GM23338 (cell line): Measurements from ENCODE around the gene AP2A1. TPM values are rescaled to one million over a fixed set of nuclear protein-coding genes. Genes with fewer than 3 reads are reported as not detected.

Experiments
- ATAC-seq: fragments of 200-7000 bp; cut with Tn5 transposase; 3 replicates; pipeline ENCODE4 v1.9.1; 2020
- DNase-seq: peaks from one replicate; pipeline ENCODE4 v3.0.0-alpha.2; 2015; ENCODE audit warnings: low spot score
- H2AFZ ChIP-seq: fragments of 200-600 bp; sonication (generic); 2 replicates; pipeline ENCODE4 v1.8.0; 2016; ENCODE audit warnings: antibody characterized with exemption, mild to moderate bottlenecking, moderate library complexity
- H3F3A ChIP-seq: fragments of 200-600 bp; sonication (generic); replicated peaks from 2 replicates; pipeline ENCODE4 v1.8.0; 2017; ENCODE audit warnings: antibody characterized with exemption, mixed run types, low read depth
- H3K27ac ChIP-seq: fragments of 200-600 bp; sonication (generic); 2 replicates; pipeline ENCODE4 v1.6.1; 2016; ENCODE audit warnings: low read depth
- H3K27me3 ChIP-seq: fragments of 200-600 bp; sonication (generic); 2 replicates; pipeline ENCODE4 v1.8.0; 2016; ENCODE audit warnings: mild to moderate bottlenecking, mixed run types, moderate library complexity; ENCODE audit not compliant: insufficient read depth
- H3K36me3 ChIP-seq: fragments of 200-600 bp; sonication (generic); 2 replicates; pipeline ENCODE4 v1.8.0; 2016; ENCODE audit warnings: mild to moderate bottlenecking; ENCODE audit not compliant: insufficient read depth
- H3K4me1 ChIP-seq: fragments of 200-600 bp; sonication (generic); 2 replicates; pipeline ENCODE4 v1.8.0; 2016; ENCODE audit warnings: mild to moderate bottlenecking, moderate library complexity; ENCODE audit not compliant: insufficient read depth
- H3K4me2 ChIP-seq: fragments of 200-600 bp; sonication (generic); 2 replicates; pipeline ENCODE4 v1.7.1; 2017; ENCODE audit warnings: mixed run types
- H3K4me3 ChIP-seq: fragments of 200-600 bp; sonication (generic); 2 replicates; pipeline ENCODE4 v1.6.1; 2016; ENCODE audit warnings: mixed run types
- H3K79me2 ChIP-seq: fragments of 200-600 bp; sonication (generic); replicated peaks from 2 replicates; pipeline ENCODE4 v1.8.0; 2017; ENCODE audit warnings: mild to moderate bottlenecking; ENCODE audit not compliant: insufficient read depth
- H3K9me2 ChIP-seq: fragments of 200-600 bp; sonication (generic); 2 replicates; pipeline ENCODE4 v1.8.0; 2017; ENCODE audit not compliant: insufficient read depth
- H4K20me1 ChIP-seq: fragments of 200-600 bp; sonication (generic); replicated peaks from 2 replicates; pipeline ENCODE4 v1.8.0; 2017; ENCODE audit warnings: mild to moderate bottlenecking; ENCODE audit not compliant: insufficient read depth
- H3K27ac Mint-ChIP-seq: 2 replicates; pipeline ENCODE4 v1.8.0; 2020; ENCODE audit warnings: inconsistent platforms, mild to moderate bottlenecking, moderate library complexity, mixed read lengths
- H3K27me3 Mint-ChIP-seq: 3 replicates; pipeline ENCODE4 v1.8.0; 2022; ENCODE audit warnings: low read depth, mild to moderate bottlenecking, moderate library complexity, mixed read lengths, inconsistent platforms; ENCODE audit not compliant: insufficient read depth, poor library complexity
- H3K36me3 Mint-ChIP-seq: 3 replicates; pipeline ENCODE4 v1.8.0; 2021; ENCODE audit warnings: low read depth, mild to moderate bottlenecking, inconsistent platforms, moderate library complexity, mixed read lengths
- H3K4me1 Mint-ChIP-seq: 3 replicates; pipeline ENCODE4 v1.8.0; 2020; ENCODE audit warnings: mild to moderate bottlenecking, inconsistent platforms, mixed read lengths
- H3K4me3 Mint-ChIP-seq: 3 replicates; pipeline ENCODE4 v1.8.0; 2021; ENCODE audit warnings: moderate library complexity, mild to moderate bottlenecking, inconsistent platforms, mixed read lengths
- H3K9me3 Mint-ChIP-seq: 3 replicates; pipeline ENCODE4 v1.8.0; 2020; ENCODE audit warnings: moderate library complexity, mild to moderate bottlenecking, inconsistent platforms, mixed read lengths
- CREB1 ChIP-seq: fragments of 250-450 bp; sonication (Bioruptor Pico); IDR thresholded peaks from 2 replicates; pipeline ENCODE4 v1.5.0; 2020; ENCODE audit warnings: low read depth, mild to moderate bottlenecking, moderate library complexity
- CTCF ChIP-seq, 2 experiments: fragments of 200-600 bp in 1 of 2; sonication (generic) in 1 of 2; conservative IDR thresholded peaks; 2 replicates each; pipeline versions ENCODE4 v1.5.1 to v1.6.1; 2016 to 2017; ENCODE audit warnings: antibody characterized with exemption in 2 of 2, low read depth in 2 of 2, mild to moderate bottlenecking in 2 of 2, moderate library complexity in 1 of 2
- ETS1 ChIP-seq: IDR thresholded peaks from 2 replicates; pipeline ENCODE4 v1.6.1; 2016; ENCODE audit warnings: antibody characterized with exemption
- EZH2 ChIP-seq: fragments of 200-600 bp; sonication (generic); IDR thresholded peaks from one replicate; pipeline ENCODE4 v1.8.0; 2017; ENCODE audit warnings: antibody characterized with exemption, mild to moderate bottlenecking, low read depth; ENCODE audit not compliant: unreplicated experiment
- EZH2phosphoT487 ChIP-seq: fragments of 200-600 bp; sonication (generic); IDR thresholded peaks from one replicate; pipeline ENCODE4 v1.8.1; 2018; ENCODE audit warnings: antibody characterized with exemption; ENCODE audit not compliant: unreplicated experiment
- JUNB ChIP-seq: IDR thresholded peaks from one replicate; pipeline ENCODE4 v1.6.1; 2016; ENCODE audit warnings: antibody characterized with exemption; ENCODE audit not compliant: unreplicated experiment
- NANOG ChIP-seq: IDR thresholded peaks from 2 replicates; pipeline ENCODE4 v1.6.1; 2016; ENCODE audit warnings: antibody characterized with exemption, borderline replicate concordance
- POLR2AphosphoS5 ChIP-seq: IDR thresholded peaks from 2 replicates; pipeline ENCODE4 v1.6.1; 2016; ENCODE audit warnings: antibody characterized with exemption, low read depth
- STAT1 ChIP-seq: IDR thresholded peaks from one replicate; pipeline ENCODE4 v1.6.1; 2016; ENCODE audit warnings: antibody characterized with exemption; ENCODE audit not compliant: unreplicated experiment
- ZNF114 ChIP-seq: fragments of 250-450 bp; sonication (Bioruptor Pico); IDR thresholded peaks from 2 replicates; pipeline ENCODE4 v1.5.0; 2020; ENCODE audit warnings: mild to moderate bottlenecking, moderate library complexity
- ZNF331 ChIP-seq: fragments of 250-450 bp; sonication (Bioruptor Pico); IDR thresholded peaks from 2 replicates; pipeline ENCODE4 v1.5.0; 2020; ENCODE audit warnings: low read depth, mild to moderate bottlenecking, moderate library complexity
- polyA plus RNA-seq: library from polyadenylated mRNA; unstranded; fragments of >200 nt; fragmentation: Nextera tagmentation; extraction: Ambion mirVana; gene quantifications from 2 replicates; pipeline ENCODE4 v1.2.1, GENCODE V29; 2016
- total RNA-seq: library from RNA; depleted of rRNA; stranded (reverse); fragments of >200 nt; shearing (Covaris generic); gene quantifications from 2 replicates; pipeline ENCODE4 v1.2.3, GENCODE V29; 2014
- TF ChIP-seq, protein P1 (sequence below): IDR thresholded peaks from one replicate; pipeline ENCODE4 v1.6.1; 2018; ENCODE audit warnings: antibody characterized with exemption; ENCODE audit not compliant: unreplicated experiment
- TF ChIP-seq, protein P2 (sequence below): fragments of 250-450 bp; sonication (Bioruptor Pico); IDR thresholded peaks from 2 replicates; pipeline ENCODE4 v1.5.0; 2020; ENCODE audit warnings: mild to moderate bottlenecking, moderate library complexity

Gene AP2A1
- total and polyA plus RNA-seq, 2 experiments from 2014 or later: 34.1 to 129 TPM

GRCh38 chr19:49764341-49764740 is 2.5 kb upstream of the AP2A1 start:
- no peaks in the 10 kb centered on the region for H3K4me1 ChIP-seq
- peak overlapping the region; percentile 63; the same call in 1 of the 2 replicates for H3K27ac ChIP-seq
- Mint-ChIP-seq H3K4me3 (no peak overlapping the region), H3K27me3 (peaks cover 17% of the 10 kb centered on the region), H3K27ac (no peak overlapping the region; the same call in 1 of the 2 replicates), H3K9me3 (peaks cover 3% of the 10 kb centered on the region; the same call in 1 of the 3 replicates), H3K4me1 (peaks cover 31% of the 10 kb centered on the region), H3K36me3 (no peaks in the 10 kb centered on the region; the same call in 2 of the 3 replicates)
- H3K36me3 ChIP-seq: no peaks in the 10 kb centered on the region
- ATAC-seq (no peak), DNase-seq (no peak)
- no peak overlapping the region for H3K4me3 ChIP-seq
- TF ChIP-seq EZH2phosphoT487 (no peak), JUNB (no peak), EZH2 (no peak), POLR2AphosphoS5 (no peak), NANOG (no peak), CTCF (conservative IDR thresholded peaks at IDR 0.05; ENCODE audit: low read depth in 2 of 2) (no peak), ZNF331 (CRISPR knock-in tag) (no peak), CREB1 (CRISPR knock-in tag) (no peak), ETS1 (no peak), ZNF114 (no peak), STAT1 (no peak)
- TF ChIP-seq, protein P1, sequence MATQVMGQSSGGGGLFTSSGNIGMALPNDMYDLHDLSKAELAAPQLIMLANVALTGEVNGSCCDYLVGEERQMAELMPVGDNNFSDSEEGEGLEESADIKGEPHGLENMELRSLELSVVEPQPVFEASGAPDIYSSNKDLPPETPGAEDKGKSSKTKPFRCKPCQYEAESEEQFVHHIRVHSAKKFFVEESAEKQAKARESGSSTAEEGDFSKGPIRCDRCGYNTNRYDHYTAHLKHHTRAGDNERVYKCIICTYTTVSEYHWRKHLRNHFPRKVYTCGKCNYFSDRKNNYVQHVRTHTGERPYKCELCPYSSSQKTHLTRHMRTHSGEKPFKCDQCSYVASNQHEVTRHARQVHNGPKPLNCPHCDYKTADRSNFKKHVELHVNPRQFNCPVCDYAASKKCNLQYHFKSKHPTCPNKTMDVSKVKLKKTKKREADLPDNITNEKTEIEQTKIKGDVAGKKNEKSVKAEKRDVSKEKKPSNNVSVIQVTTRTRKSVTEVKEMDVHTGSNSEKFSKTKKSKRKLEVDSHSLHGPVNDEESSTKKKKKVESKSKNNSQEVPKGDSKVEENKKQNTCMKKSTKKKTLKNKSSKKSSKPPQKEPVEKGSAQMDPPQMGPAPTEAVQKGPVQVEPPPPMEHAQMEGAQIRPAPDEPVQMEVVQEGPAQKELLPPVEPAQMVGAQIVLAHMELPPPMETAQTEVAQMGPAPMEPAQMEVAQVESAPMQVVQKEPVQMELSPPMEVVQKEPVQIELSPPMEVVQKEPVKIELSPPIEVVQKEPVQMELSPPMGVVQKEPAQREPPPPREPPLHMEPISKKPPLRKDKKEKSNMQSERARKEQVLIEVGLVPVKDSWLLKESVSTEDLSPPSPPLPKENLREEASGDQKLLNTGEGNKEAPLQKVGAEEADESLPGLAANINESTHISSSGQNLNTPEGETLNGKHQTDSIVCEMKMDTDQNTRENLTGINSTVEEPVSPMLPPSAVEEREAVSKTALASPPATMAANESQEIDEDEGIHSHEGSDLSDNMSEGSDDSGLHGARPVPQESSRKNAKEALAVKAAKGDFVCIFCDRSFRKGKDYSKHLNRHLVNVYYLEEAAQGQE: no peak
- TF ChIP-seq, protein P2, sequence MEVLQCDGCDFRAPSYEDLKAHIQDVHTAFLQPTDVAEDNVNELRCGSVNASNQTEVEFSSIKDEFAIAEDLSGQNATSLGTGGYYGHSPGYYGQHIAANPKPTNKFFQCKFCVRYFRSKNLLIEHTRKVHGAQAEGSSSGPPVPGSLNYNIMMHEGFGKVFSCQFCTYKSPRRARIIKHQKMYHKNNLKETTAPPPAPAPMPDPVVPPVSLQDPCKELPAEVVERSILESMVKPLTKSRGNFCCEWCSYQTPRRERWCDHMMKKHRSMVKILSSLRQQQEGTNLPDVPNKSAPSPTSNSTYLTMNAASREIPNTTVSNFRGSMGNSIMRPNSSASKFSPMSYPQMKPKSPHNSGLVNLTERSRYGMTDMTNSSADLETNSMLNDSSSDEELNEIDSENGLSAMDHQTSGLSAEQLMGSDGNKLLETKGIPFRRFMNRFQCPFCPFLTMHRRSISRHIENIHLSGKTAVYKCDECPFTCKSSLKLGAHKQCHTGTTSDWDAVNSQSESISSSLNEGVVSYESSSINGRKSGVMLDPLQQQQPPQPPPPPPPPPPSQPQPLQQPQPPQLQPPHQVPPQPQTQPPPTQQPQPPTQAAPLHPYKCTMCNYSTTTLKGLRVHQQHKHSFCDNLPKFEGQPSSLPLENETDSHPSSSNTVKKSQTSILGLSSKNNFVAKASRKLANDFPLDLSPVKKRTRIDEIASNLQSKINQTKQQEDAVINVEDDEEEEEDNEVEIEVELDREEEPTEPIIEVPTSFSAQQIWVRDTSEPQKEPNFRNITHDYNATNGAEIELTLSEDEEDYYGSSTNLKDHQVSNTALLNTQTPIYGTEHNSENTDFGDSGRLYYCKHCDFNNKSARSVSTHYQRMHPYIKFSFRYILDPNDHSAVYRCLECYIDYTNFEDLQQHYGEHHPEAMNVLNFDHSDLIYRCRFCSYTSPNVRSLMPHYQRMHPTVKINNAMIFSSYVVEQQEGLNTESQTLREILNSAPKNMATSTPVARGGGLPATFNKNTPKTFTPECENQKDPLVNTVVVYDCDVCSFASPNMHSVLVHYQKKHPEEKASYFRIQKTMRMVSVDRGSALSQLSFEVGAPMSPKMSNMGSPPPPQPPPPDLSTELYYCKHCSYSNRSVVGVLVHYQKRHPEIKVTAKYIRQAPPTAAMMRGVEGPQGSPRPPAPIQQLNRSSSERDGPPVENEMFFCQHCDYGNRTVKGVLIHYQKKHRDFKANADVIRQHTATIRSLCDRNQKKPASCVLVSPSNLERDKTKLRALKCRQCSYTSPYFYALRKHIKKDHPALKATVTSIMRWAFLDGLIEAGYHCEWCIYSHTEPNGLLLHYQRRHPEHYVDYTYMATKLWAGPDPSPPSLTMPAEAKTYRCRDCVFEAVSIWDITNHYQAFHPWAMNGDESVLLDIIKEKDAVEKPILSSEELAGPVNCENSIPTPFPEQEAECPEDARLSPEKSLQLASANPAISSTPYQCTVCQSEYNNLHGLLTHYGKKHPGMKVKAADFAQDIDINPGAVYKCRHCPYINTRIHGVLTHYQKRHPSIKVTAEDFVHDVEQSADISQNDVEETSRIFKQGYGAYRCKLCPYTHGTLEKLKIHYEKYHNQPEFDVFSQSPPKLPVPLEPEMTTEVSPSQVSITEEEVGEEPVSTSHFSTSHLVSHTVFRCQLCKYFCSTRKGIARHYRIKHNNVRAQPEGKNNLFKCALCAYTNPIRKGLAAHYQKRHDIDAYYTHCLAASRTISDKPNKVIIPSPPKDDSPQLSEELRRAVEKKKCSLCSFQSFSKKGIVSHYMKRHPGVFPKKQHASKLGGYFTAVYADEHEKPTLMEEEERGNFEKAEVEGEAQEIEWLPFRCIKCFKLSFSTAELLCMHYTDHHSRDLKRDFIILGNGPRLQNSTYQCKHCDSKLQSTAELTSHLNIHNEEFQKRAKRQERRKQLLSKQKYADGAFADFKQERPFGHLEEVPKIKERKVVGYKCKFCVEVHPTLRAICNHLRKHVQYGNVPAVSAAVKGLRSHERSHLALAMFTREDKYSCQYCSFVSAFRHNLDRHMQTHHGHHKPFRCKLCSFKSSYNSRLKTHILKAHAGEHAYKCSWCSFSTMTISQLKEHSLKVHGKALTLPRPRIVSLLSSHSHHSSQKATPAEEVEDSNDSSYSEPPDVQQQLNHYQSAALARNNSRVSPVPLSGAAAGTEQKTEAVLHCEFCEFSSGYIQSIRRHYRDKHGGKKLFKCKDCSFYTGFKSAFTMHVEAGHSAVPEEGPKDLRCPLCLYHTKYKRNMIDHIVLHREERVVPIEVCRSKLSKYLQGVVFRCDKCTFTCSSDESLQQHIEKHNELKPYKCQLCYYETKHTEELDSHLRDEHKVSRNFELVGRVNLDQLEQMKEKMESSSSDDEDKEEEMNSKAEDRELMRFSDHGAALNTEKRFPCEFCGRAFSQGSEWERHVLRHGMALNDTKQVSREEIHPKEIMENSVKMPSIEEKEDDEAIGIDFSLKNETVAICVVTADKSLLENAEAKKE: no peak
- H3K27me3 ChIP-seq: no peaks in the 10 kb centered on the region
- H2AFZ ChIP-seq: no peak overlapping the region
- no peak overlapping the region for H3K4me2 ChIP-seq
- peaks cover 23% of the 10 kb centered on the region for H3K79me2 ChIP-seq
- H3F3A ChIP-seq: peaks cover 6% of the 10 kb centered on the region; the same call in 1 of the 2 replicates
- no peaks in the 10 kb centered on the region; the same call in 1 of the 2 replicates for H4K20me1 ChIP-seq
- no peaks in the 10 kb centered on the region for H3K9me2 ChIP-seq
